Psoas muscle (tissue), 8 donors: ENCODE results near the gene ADRA2C. TPM values are rescaled to one million over a fixed set of nuclear protein-coding genes. Genes with fewer than 3 reads are reported as not detected.

ENCODE experiments used
- ATAC-seq, 4 donors: fragments of 200-7000 bp; cut with Tn5 transposase; one replicate each; pipeline ENCODE4 v1.9.1; 2020; ENCODE audit warnings: moderate library complexity in 3 of 4, mild to moderate bottlenecking in 2 of 4
- DNase-seq, 2 donors: peaks; one replicate each; pipeline ENCODE4 v3.0.0-alpha.2; 2020
- H3K27ac ChIP-seq: fragments of 200-600 bp; one replicate; pipeline ENCODE4 v1.8.0; 2022
- H3K27me3 ChIP-seq, 3 donors: fragments of 200-600 bp in 1 of 3; one replicate each; pipeline versions ENCODE4 v1.6.1 to v1.8.0; 2013 to 2022; ENCODE audit warnings: low read length in 2 of 3, mild to moderate bottlenecking in 2 of 3, moderate library complexity in 1 of 3; ENCODE audit not compliant: insufficient read depth in 3 of 3
- H3K36me3 ChIP-seq, 2 donors: fragments of 200-600 bp in 1 of 2; one replicate each; pipeline versions ENCODE4 v1.6.1 to v1.8.0; 2013 to 2022; ENCODE audit warnings: low read depth in 1 of 2, mild to moderate bottlenecking in 1 of 2, moderate library complexity in 1 of 2; ENCODE audit not compliant: insufficient read depth in 1 of 2
- H3K4me1 ChIP-seq: fragments of 200-600 bp; one replicate; pipeline ENCODE4 v1.8.0; 2022
- H3K4me3 ChIP-seq: fragments of 200-600 bp; one replicate; pipeline ENCODE4 v1.8.0; 2022; ENCODE audit warnings: mild to moderate bottlenecking
- H3K9me3 ChIP-seq: fragments of 200-600 bp; one replicate; pipeline ENCODE4 v1.8.0; 2022
- WGBS, 3 donors: extraction: QIAGEN DNeasy Blood & Tissue Kit; methylation state at CpG; one replicate each; pipeline versions ENCODE4 v1.1.6 to v1.1.7; 2013; 5-methylcytosine and 5-hydroxymethylcytosine counted together
- intact Hi-C, 2 donors: fragments of 100-400 bp; cut with DNase I; formaldehyde crosslinking; loops; one replicate each; pipeline versions ENCODE4 v1.11.0 to v1.14.2; 2022
- polyA plus RNA-seq, 3 donors: library from polyadenylated mRNA; stranded (reverse); fragments of 200-250 nt; gene quantifications; one replicate each; pipeline ENCODE4 v1.2.3, GENCODE V29; 2013
- total RNA-seq, 4 donors: library from RNA; stranded (reverse); fragmentation: NEBNext Ultra II Directional in 2 of 4; extraction: Animal tissue kit (Norgen Biotek cat#: 25700) in 2 of 4; gene quantifications; one replicate each; pipeline versions ENCODE4 v1.2.1 to v1.2.4, GENCODE V29; 2021 to 2023
- TF ChIP-seq, protein P1 (sequence below): fragments of 200-600 bp; IDR thresholded peaks from one replicate; pipeline ENCODE4 v1.8.0; 2022; ENCODE audit warnings: antibody characterized with exemption
- donor health status: healthy with polysubstance abuse.
- donor health status: DM: no; HTN: no; CAD: no; lungs with moderate emphysema.
- donor health status: Bipolar disorder and iron deficiency.
- donor health status: healthy.
- donor health status: DM: yes; HTN: yes; CAD: no.
- donor health status: DM: no; HTN: no; CAD: no.
- donor health status: DM: no; HTN: no; CAD: no.
- donor health status: DM: yes; HTN: yes; CAD: no.

The ADRA2C gene
- total and polyA plus RNA-seq, 7 donors: 1.8 to 5.0 (median 3.8) TPM

- DNase-seq (peak in 1 of 2 donors; percentile 40), ATAC-seq (no peak)
- Histone ChIP-seq H3K9me3 (peaks cover 17% of the 10 kb centered on the region), H3K36me3 (no peaks in the 10 kb centered on the region), H3K4me1 (no peaks in the 10 kb centered on the region), H3K27ac (no peak overlapping the region), H3K4me3 (no peak overlapping the region), H3K27me3 (peaks cover 2 to 74% (median 6%) of the 10 kb centered on the region in 3 donors)
- intact Hi-C loops: no loop called here
- TF ChIP-seq, protein P1, sequence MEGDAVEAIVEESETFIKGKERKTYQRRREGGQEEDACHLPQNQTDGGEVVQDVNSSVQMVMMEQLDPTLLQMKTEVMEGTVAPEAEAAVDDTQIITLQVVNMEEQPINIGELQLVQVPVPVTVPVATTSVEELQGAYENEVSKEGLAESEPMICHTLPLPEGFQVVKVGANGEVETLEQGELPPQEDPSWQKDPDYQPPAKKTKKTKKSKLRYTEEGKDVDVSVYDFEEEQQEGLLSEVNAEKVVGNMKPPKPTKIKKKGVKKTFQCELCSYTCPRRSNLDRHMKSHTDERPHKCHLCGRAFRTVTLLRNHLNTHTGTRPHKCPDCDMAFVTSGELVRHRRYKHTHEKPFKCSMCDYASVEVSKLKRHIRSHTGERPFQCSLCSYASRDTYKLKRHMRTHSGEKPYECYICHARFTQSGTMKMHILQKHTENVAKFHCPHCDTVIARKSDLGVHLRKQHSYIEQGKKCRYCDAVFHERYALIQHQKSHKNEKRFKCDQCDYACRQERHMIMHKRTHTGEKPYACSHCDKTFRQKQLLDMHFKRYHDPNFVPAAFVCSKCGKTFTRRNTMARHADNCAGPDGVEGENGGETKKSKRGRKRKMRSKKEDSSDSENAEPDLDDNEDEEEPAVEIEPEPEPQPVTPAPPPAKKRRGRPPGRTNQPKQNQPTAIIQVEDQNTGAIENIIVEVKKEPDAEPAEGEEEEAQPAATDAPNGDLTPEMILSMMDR: no peak
- WGBS, 3 donors: 31 to 44% (median 32%) methylated on average over 28 of the region's 28 CpGs
Observed at GRCh38 chr4:3797831-3798790, 31.9 kb downstream of the ADRA2C start.

- Histone ChIP-seq H3K9me3 (peaks cover 14% of the 10 kb centered on the region), H3K4me1 (no peaks in the 10 kb centered on the region), H3K4me3 (no peak overlapping the region), H3K27me3 (peaks cover 2 to 64% (median 8%) of the 10 kb centered on the region in 3 donors), H3K36me3 (no peaks in the 10 kb centered on the region), H3K27ac (no peak overlapping the region)
- TF ChIP-seq, protein P1: no peak
- DNase-seq (peak in 1 of 2 donors; percentile 19), ATAC-seq (no peak)
- intact Hi-C loops: no loop called here
- WGBS, 3 donors: 77 to 82% (median 79%) methylated on average over 12 to 13 of the region's 13 CpGs
Observed at GRCh38 chr4:3799496-3799895, 33.3 kb downstream of the ADRA2C start.

- H3K4me1 ChIP-seq: no peaks in the 10 kb centered on the region
- ATAC-seq (no peak), DNase-seq (peak in 1 of 2 donors; percentile 33)
- no peak overlapping the region for H3K27ac ChIP-seq
- H3K9me3 ChIP-seq: peaks cover 7% of the 10 kb centered on the region
- 69 to 76% (median 73%) methylated on average over 12 of the region's 12 CpGs for WGBS, 3 donors
- intact Hi-C loops: no loop called here
- peaks cover 2 to 64% (median 8%) of the 10 kb centered on the region in 3 donors for H3K27me3 ChIP-seq
- no peaks in the 10 kb centered on the region for H3K36me3 ChIP-seq
- H3K4me3 ChIP-seq: no peak overlapping the region
- TF ChIP-seq, protein P1: no peak
Observed at GRCh38 chr4:3800351-3800750, 34.2 kb downstream of the ADRA2C start.

GRCh38 chr4:3801521-3801920 is 35.3 kb downstream of the ADRA2C start:
- peaks cover 3% of the 10 kb centered on the region for H3K9me3 ChIP-seq
- H3K27me3 ChIP-seq: peaks cover 2 to 63% (median 7%) of the 10 kb centered on the region in 3 donors
- intact Hi-C loops: no loop called here
- H3K36me3 ChIP-seq: no peaks in the 10 kb centered on the region
- H3K27ac ChIP-seq: no peak overlapping the region
- no peaks in the 10 kb centered on the region for H3K4me1 ChIP-seq
- no peak for ATAC-seq
- DNase-seq: peak in 1 of 2 donors; percentile 16
- TF ChIP-seq, protein P1: no peak
- WGBS, 3 donors: 84 to 92% (median 88%) methylated on average over 8 of the region's 8 CpGs
- no peak overlapping the region for H3K4me3 ChIP-seq
